PC-3 (cell line): ENCODE results near the gene UGGT2. TPM values are rescaled to one million over a fixed set of nuclear protein-coding genes. Genes with fewer than 3 reads are reported as not detected.

ENCODE experiments used
- ATAC-seq: fragments of 200-7000 bp; cut with Tn5 transposase; 2 replicates; pipeline ENCODE4 v1.9.1; 2020; ENCODE audit warnings: mild to moderate bottlenecking, moderate library complexity
- BruUV-seq: library from RNA; stranded (reverse); fragments of 400-500 nt; replicated peaks from 2 replicates; lab custom pipeline; 2021; lab: Mats Ljungman, UMichigan
- CTCF ChIA-PET: fragments of 300-600 bp; sonication (Branson Sonifier 250); formaldehyde crosslinking; loops from one replicate; lab custom pipeline; 2022; ENCODE audit warnings: antibody characterized with exemption; lab: Charles Lee
- POLR2A ChIA-PET: fragments of 300-600 bp; sonication (Branson Sonifier 250); formaldehyde crosslinking; loops from one replicate; lab custom pipeline; 2022; ENCODE audit warnings: antibody characterized with exemption; ENCODE audit not compliant: unreplicated experiment; lab: Charles Lee
- DNase-seq: peaks from one replicate; pipeline ENCODE4 v3.0.0-alpha.2; 2015
- H2AFZ ChIP-seq: fragments of 300-600 bp; sonication (generic); 2 replicates; pipeline ENCODE4 v1.6.0; 2016; ENCODE audit warnings: antibody characterized with exemption, low read length
- H3F3A ChIP-seq: fragments of 300-600 bp; sonication (generic); one replicate; pipeline ENCODE4 v1.6.0; 2017; ENCODE audit warnings: antibody characterized with exemption, low read length, control low read depth, mild to moderate bottlenecking; ENCODE audit not compliant: unreplicated experiment
- H3K27ac ChIP-seq: fragments of 300-600 bp; sonication (generic); 2 replicates; pipeline ENCODE4 v1.5.1; 2016; ENCODE audit warnings: mild to moderate bottlenecking, low read length
- H3K27me3 ChIP-seq: fragments of 300-600 bp; sonication (generic); 2 replicates; pipeline ENCODE4 v1.6.1; 2016; ENCODE audit warnings: low read length, mixed read lengths
- H3K36me3 ChIP-seq: fragments of 300-600 bp; sonication (generic); 2 replicates; pipeline ENCODE4 v1.6.1; 2016; ENCODE audit warnings: low read depth, mixed run types, low read length, mixed read lengths
- H3K4me1 ChIP-seq: fragments of 300-600 bp; sonication (generic); 2 replicates; pipeline ENCODE4 v1.5.1; 2016; ENCODE audit warnings: low read length; ENCODE audit not compliant: insufficient read depth
- H3K4me2 ChIP-seq: fragments of 300-600 bp; sonication (generic); 2 replicates; pipeline ENCODE4 v1.6.0; 2016; ENCODE audit warnings: low read length
- H3K4me3 ChIP-seq: fragments of 300-600 bp; sonication (generic); 2 replicates; pipeline ENCODE4 v1.5.1; 2016; ENCODE audit warnings: mild to moderate bottlenecking, low read length, mixed read lengths
- H3K79me2 ChIP-seq: fragments of 300-600 bp; sonication (generic); 2 replicates; pipeline ENCODE4 v1.6.1; 2017; ENCODE audit warnings: low read length, mixed read lengths
- H3K9ac ChIP-seq: fragments of 300-600 bp; sonication (generic); 2 replicates; pipeline ENCODE4 v1.6.0; 2016; ENCODE audit warnings: mild to moderate bottlenecking, low read length
- H3K9me2 ChIP-seq: fragments of 300-600 bp; sonication (generic); replicated peaks from 2 replicates; pipeline ENCODE4 v1.6.1; 2016; ENCODE audit warnings: mixed run types, low read length, mixed read lengths
- H3K9me3 ChIP-seq: fragments of 300-600 bp; sonication (generic); 2 replicates; pipeline ENCODE4 v1.6.1; 2016; ENCODE audit warnings: low read length, mixed read lengths
- H4K20me1 ChIP-seq: fragments of 300-600 bp; sonication (generic); 2 replicates; pipeline ENCODE4 v1.6.1; 2016; ENCODE audit warnings: low read length, mixed read lengths
- CTCF ChIP-seq: fragments of 300-600 bp; sonication (generic); conservative IDR thresholded peaks from 2 replicates; pipeline ENCODE4 v1.5.1; 2017; ENCODE audit warnings: antibody characterized with exemption, low read depth, mild to moderate bottlenecking, low read length
- EZH2 ChIP-seq: fragments of 300-600 bp; sonication (generic); IDR thresholded peaks from one replicate; pipeline ENCODE4 v1.6.1; 2017; ENCODE audit warnings: antibody characterized with exemption, mild to moderate bottlenecking, low read length; ENCODE audit not compliant: unreplicated experiment
- EZH2phosphoT487 ChIP-seq: fragments of 300-600 bp; sonication (generic); IDR thresholded peaks from 2 replicates; pipeline ENCODE4 v1.6.1; 2018; ENCODE audit warnings: mild to moderate bottlenecking, antibody characterized with exemption, low read length, borderline replicate concordance
- intact Hi-C: fragments of 100-400 bp; cut with micrococcal nuclease; formaldehyde crosslinking; loops from 2 replicates; pipeline ENCODE4 v1.9.0; 2023
- total RNA-seq: library from RNA; depleted of rRNA; stranded (reverse); fragments of >200 nt; gene quantifications from 2 replicates; pipeline ENCODE4 v1.2.3, GENCODE V29; 2014

The UGGT2 gene
- total RNA-seq, 1 experiment from 2014 or later, result 24.3 TPM

GRCh38 chr13:95787356-95788099 lies 265.7 kb downstream of the UGGT2 start:
- CTCF ChIA-PET, result no interaction called here
- H3K36me3 ChIP-seq, result peaks cover 12% of the 10 kb centered on the region; the same call in 1 of the 2 replicates
- no peak overlapping the region for H2AFZ ChIP-seq
- no peaks in the 10 kb centered on the region for H3K9me2 ChIP-seq
- peaks cover 17% of the 10 kb centered on the region for H3K4me1 ChIP-seq
- no peak overlapping the region for H3K4me3 ChIP-seq
- no peaks in the 10 kb centered on the region for H3F3A ChIP-seq
- H3K79me2 ChIP-seq, result no peaks in the 10 kb centered on the region
- H3K4me2 ChIP-seq, result no peak overlapping the region
- no peaks in the 10 kb centered on the region for H3K27me3 ChIP-seq
- no peak for TF ChIP-seq CTCF
- no peak for TF ChIP-seq EZH2phosphoT487
- no peak for TF ChIP-seq EZH2
- no peak for DNase-seq
- no peak overlapping the region for H3K9ac ChIP-seq
- intact Hi-C loops, result no loop called here
- ATAC-seq, result no peak
- BruUV-seq, result no TSS peak
- H3K27ac ChIP-seq, result no peak overlapping the region
- no peaks in the 10 kb centered on the region for H4K20me1 ChIP-seq
- POLR2A ChIA-PET, result interaction anchor here (0.6 kb wide), 1 partner anchor 1180 kb away, joined by 7 read pairs; no protein-coding TSS in a partner anchor
- no peaks in the 10 kb centered on the region for H3K9me3 ChIP-seq

GRCh38 chr13:95784900-95785290 lies 268.3 kb downstream of the UGGT2 start:
- Histone ChIP-seq H4K20me1 (no peaks in the 10 kb centered on the region), H3K4me3 (no peak overlapping the region), H3K4me2 (peak overlapping the region; percentile 47), H3K36me3 (0 out of 2 replicates have a peak, but pooled peaks cover 7% of the 10 kb centered on the region), H3K27ac (peak overlapping the region; percentile 41), H3K4me1 (peaks cover 17% of the 10 kb centered on the region), H3K79me2 (no peaks in the 10 kb centered on the region), H3K9ac (no peak overlapping the region), H2AFZ (no peak overlapping the region), H3K27me3 (no peaks in the 10 kb centered on the region), H3K9me2 (no peaks in the 10 kb centered on the region), H3F3A (no peaks in the 10 kb centered on the region), H3K9me3 (no peaks in the 10 kb centered on the region)
- TF ChIP-seq CTCF, result no peak
- no peak for TF ChIP-seq EZH2phosphoT487
- no peak for TF ChIP-seq EZH2
- peak; percentile 36 for DNase-seq
- ATAC-seq, result peak; percentile 58
- no TSS peak for BruUV-seq
- POLR2A ChIA-PET, result no interaction called here
- CTCF ChIA-PET, result no interaction called here
- intact Hi-C loops, result no loop called here
